Esophagus squamous epithelium (tissue), 5 donors: ENCODE data around the gene NAV2. TPM values are rescaled to one million over a fixed set of nuclear protein-coding genes. Genes with fewer than 3 reads are reported as not detected.

Experiments
- DNase-seq: peaks from one replicate; lab custom pipeline; 2025; lab: John Stamatoyannopoulos, UW
- H3K27ac ChIP-seq, 4 donors: fragments of 200-600 bp; sonication (generic); one replicate each; pipeline ENCODE4 v1.5.1; 2016 to 2019; ENCODE audit warnings: mild to moderate bottlenecking in 1 of 4
- H3K27me3 ChIP-seq, 4 donors: fragments of 200-600 bp; sonication (generic); 1 replicate in 3 of 4; 2 replicates in 1 of 4; pipeline versions ENCODE4 v1.5.1 to v1.6.0; 2017 to 2021; ENCODE audit warnings: antibody characterized with exemption in 1 of 4
- H3K36me3 ChIP-seq, 3 donors: fragments of 200-600 bp; sonication (generic); one replicate each; pipeline ENCODE4 v1.5.1; 2016 to 2019
- H3K4me1 ChIP-seq, 3 donors: fragments of 200-600 bp; sonication (generic); one replicate each; pipeline ENCODE4 v1.5.1; 2017 to 2019
- H3K4me3 ChIP-seq, 4 donors: fragments of 200-600 bp; sonication (generic); 1 replicate in 3 of 4; 2 replicates in 1 of 4; pipeline ENCODE4 v1.5.1; 2016 to 2019; ENCODE audit warnings: mild to moderate bottlenecking in 2 of 4, moderate library complexity in 1 of 4
- H3K9me3 ChIP-seq, 3 donors: fragments of 200-600 bp; sonication (generic); one replicate each; pipeline ENCODE4 v1.5.1; 2016 to 2019
- CTCF ChIP-seq, 6 experiments: fragments of 450-650 bp in 4 of 6; fragments of 200-600 bp in 2 of 6; sonication (generic) in 2 of 6; IDR thresholded peaks; one replicate each; pipeline ENCODE4 v1.5.1; 2016 to 2019; ENCODE audit warnings: antibody characterized with exemption in 6 of 6, mild to moderate bottlenecking in 4 of 6, moderate library complexity in 4 of 6
- POLR2A ChIP-seq, 4 donors: fragments of 450-650 bp; IDR thresholded peaks; one replicate each; pipeline ENCODE4 v1.6.1; 2017; ENCODE audit warnings: antibody characterized with exemption in 4 of 4, mild to moderate bottlenecking in 4 of 4, moderate library complexity in 3 of 4
- WGBS, 2 donors: methylation state at CpG; one replicate each; pipeline ENCODE4 v1.1.5; 2018; 5-methylcytosine and 5-hydroxymethylcytosine counted together
- intact Hi-C: fragments of 100-400 bp; cut with DNase I; formaldehyde crosslinking; loops from one replicate; pipeline ENCODE4 v1.15.0; 2022
- total RNA-seq, 4 donors: library from RNA; depleted of rRNA; stranded (reverse); fragments of >200 nt; gene quantifications; one replicate each; pipeline ENCODE4 v1.1.0, GENCODE V29; 2016
- donor health status: DM: yes; HTN: yes; CAD: no.

The NAV2 gene
- total RNA-seq, 4 donors from 2014 or later = 4.9 to 19.1 (median 14.6) TPM

GRCh38 chr11:20059587-20060021 is 347.0 kb downstream of the NAV2 start:
- peaks cover 0 to 66% (median 7%) of the 10 kb centered on the region in 3 donors for H3K36me3 ChIP-seq

GRCh38 chr11:20060181-20060580 is 347.5 kb downstream of the NAV2 start:
- no peaks in the 10 kb centered on the region for H3K9me3 ChIP-seq
- intact Hi-C loops = no loop called here
- H3K4me1 ChIP-seq = peaks cover 4 to 78% (median 48%) of the 10 kb centered on the region in 3 donors
- no peak for DNase-seq
- H3K4me3 ChIP-seq = no peak overlapping the region
- no peaks in the 10 kb centered on the region for H3K27me3 ChIP-seq
- H3K27ac ChIP-seq = peak overlapping the region; percentile 42 to 75 (median 60)
- peaks cover 0 to 65% (median 7%) of the 10 kb centered on the region in 3 donors for H3K36me3 ChIP-seq
- WGBS, 2 donors = 45 to 79% methylated on average over 3 of the region's 3 CpGs
- TF ChIP-seq POLR2A (IDR thresholded peaks at IDR 0.05) (no peak), CTCF (IDR thresholded peaks at IDR 0.05) (no peak)

More at GRCh38 chr11:20059587-20060021, 347.0 kb downstream of the NAV2 start:
- no peak for TF ChIP-seq POLR2A (IDR thresholded peaks at IDR 0.05)
- no peak for TF ChIP-seq CTCF (IDR thresholded peaks at IDR 0.05)
- Histone ChIP-seq H3K4me3 (no peak overlapping the region), H3K27me3 (no peaks in the 10 kb centered on the region), H3K27ac (peak overlapping the region; percentile 42 to 75 (median 56)), H3K9me3 (no peaks in the 10 kb centered on the region), H3K4me1 (peaks cover 9 to 83% (median 49%) of the 10 kb centered on the region in 3 donors)
- no peak for DNase-seq
- WGBS, 2 donors = 48 to 69% methylated on average over 4 of the region's 4 CpGs
- intact Hi-C loops = no loop called here

- H3K27me3 ChIP-seq = no peaks in the 10 kb centered on the region
- H3K36me3 ChIP-seq = peaks cover 0 to 65% (median 7%) of the 10 kb centered on the region in 3 donors
- 50 to 60% methylated on average over 7 of the region's 7 CpGs for WGBS, 2 donors
- TF ChIP-seq CTCF (IDR thresholded peaks at IDR 0.05) = no peak
- no peak for TF ChIP-seq POLR2A (IDR thresholded peaks at IDR 0.05)
- H3K27ac ChIP-seq = peak overlapping the region; percentile 2 to 75 (median 60)
- H3K4me3 ChIP-seq = no peak overlapping the region
- H3K9me3 ChIP-seq = no peaks in the 10 kb centered on the region
- intact Hi-C loops = no loop called here
- DNase-seq = no peak
- peaks cover 0 to 72% (median 42%) of the 10 kb centered on the region in 3 donors for H3K4me1 ChIP-seq
Observed at GRCh38 chr11:20060647-20061205, 348.1 kb downstream of the NAV2 start.

- DNase-seq = no peak
- H3K9me3 ChIP-seq = no peaks in the 10 kb centered on the region
- 28 to 73% methylated on average over 5 of the region's 5 CpGs for WGBS, 2 donors
- intact Hi-C loops = no loop called here
- peaks cover 0 to 62% (median 36%) of the 10 kb centered on the region in 3 donors for H3K4me1 ChIP-seq
- peak overlapping the region in 2 of 4 donors; percentile 27 to 75 for H3K27ac ChIP-seq
- no peaks in the 10 kb centered on the region for H3K27me3 ChIP-seq
- peaks cover 0 to 65% (median 7%) of the 10 kb centered on the region in 3 donors for H3K36me3 ChIP-seq
- no peak overlapping the region for H3K4me3 ChIP-seq
- TF ChIP-seq CTCF (IDR thresholded peaks at IDR 0.05) (no peak), POLR2A (IDR thresholded peaks at IDR 0.05) (no peak)
Observed at GRCh38 chr11:20061776-20062175, 349.1 kb downstream of the NAV2 start.

GRCh38 chr11:20064961-20065405 is 352.3 kb downstream of the NAV2 start:
- H3K36me3 ChIP-seq = peaks cover 0 to 80% (median 7%) of the 10 kb centered on the region in 3 donors
- no peaks in the 10 kb centered on the region for H3K9me3 ChIP-seq
- no peak for DNase-seq
- intact Hi-C loops = no loop called here
- no peak overlapping the region for H3K27ac ChIP-seq
- TF ChIP-seq CTCF (IDR thresholded peaks at IDR 0.05) (no peak), POLR2A (IDR thresholded peaks at IDR 0.05) (no peak)
- H3K4me3 ChIP-seq = no peak overlapping the region
- no peaks in the 10 kb centered on the region for H3K27me3 ChIP-seq
- H3K4me1 ChIP-seq = peaks cover 0 to 45% (median 20%) of the 10 kb centered on the region in 3 donors
- WGBS, 2 donors = 76 to 83% methylated on average over 2 of the region's 2 CpGs
